Mucosa of gallbladder (tissue), 1 donor: ENCODE data around the gene GRID2. TPM values are rescaled to one million over a fixed set of nuclear protein-coding genes. Genes with fewer than 3 reads are reported as not detected.
A peak's percentile ranks its signal among the peaks of the same experiment; 100 is the strongest.
"Not testable (repeated sequence)": the region's sequence is repeated elsewhere in the genome, so short reads cannot be mapped to it uniquely, and the experiment has no call there.

Experiments
- DNase-seq: peaks from one replicate; pipeline ENCODE4 v3.0.0-alpha.2; 2020; ENCODE audit warnings: low spot score
- total RNA-seq: library from RNA; stranded (reverse); gene quantifications from one replicate; pipeline ENCODE4 v1.2.1, GENCODE V29; 2021
- donor health status: DM: no; HTN: no; CAD: no.

Gene GRID2
- total RNA-seq, 1 donor from 2014 or later, result 0.03 TPM

- DNase-seq, result no peak
Measured at GRCh38 chr4:93670434-93670833, 1366.7 kb downstream of the GRID2 start.

DNA sequence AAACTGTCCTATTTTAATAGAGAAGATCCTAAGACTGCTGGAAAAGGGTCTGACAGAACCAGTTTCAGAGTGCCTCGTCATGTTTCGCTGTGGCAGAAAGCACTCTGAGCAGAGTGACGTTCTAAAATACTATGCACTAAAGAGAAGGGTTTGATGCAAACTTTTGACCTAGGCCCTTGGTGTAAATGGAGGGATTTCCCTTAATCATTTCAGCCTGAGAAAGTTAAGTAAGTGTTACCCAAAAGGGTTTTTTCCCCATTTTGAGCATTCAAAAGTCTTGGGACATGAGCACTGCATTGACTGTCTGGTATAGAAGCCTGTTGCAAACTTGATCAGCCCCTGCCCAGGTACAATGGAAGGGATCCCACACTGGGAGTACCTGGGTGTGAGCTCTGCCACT lies 1367.3 kb downstream of the GRID2 start:
- no peak for DNase-seq

GRCh38 chr4:93676937-93677336 lies 1373.2 kb downstream of the GRID2 start:
- DNase-seq, result not testable (repeated sequence)

DNA sequence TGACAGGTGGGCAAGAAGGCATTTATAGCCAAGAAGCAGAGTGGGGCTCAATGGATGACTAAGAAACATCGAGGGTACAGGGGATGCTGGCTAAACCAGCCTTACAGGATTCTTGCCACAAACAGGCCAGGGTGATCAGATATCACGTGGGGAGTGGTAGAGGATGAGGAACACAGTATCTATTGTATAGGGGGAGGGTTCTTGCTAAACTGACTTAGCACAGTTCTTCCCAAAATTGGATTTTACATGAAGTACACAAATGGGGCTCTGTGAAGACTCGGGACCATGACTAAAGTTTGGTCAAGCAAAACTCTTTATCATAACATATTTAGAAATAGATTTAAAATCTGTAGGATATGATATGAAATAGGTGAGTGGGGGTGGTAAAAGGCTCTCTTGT lies 1380.8 kb downstream of the GRID2 start:
- no peak for DNase-seq

DNA sequence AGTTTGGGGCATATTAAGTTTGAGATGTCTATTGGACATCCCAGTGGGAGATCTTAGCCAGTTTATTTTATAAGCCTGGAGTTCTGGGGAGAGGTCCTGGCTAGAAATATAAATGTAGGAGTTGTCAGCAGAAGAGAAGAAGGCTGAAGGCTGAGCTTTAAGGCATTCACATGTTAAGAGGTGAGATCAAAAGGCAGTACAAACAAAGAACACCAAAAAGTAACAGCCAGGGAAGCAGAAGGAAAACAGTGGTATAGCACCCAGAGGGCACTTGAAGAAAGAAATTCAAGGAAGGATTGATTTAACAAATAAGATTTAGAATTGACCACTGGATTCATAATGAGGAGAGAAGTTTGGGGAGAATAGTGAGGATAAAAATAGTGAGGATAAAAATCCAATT lies 1383.5 kb downstream of the GRID2 start:
- no peak for DNase-seq

DNA sequence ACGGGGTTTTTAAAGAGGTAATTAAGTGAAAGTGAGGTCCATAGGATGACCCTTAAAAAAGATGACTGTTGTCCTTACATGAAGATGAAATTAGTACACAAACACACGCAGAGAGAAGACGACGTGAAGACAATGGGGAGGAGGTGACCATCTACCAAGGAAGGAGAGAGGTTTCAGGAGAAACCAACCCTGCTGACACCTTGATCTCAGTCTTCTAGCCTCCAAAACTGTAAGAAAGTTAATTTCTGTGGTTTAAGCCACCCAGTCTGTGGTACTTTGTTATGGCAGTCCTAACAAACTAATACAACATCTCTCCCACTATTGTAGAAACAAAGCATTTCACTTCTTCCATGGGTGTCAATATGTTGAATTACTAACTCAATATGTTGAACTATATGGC lies 1385.2 kb downstream of the GRID2 start:
- DNase-seq, result no peak

- DNase-seq, result no peak
Measured at GRCh38 chr4:93693141-93693540, 1389.4 kb downstream of the GRID2 start.

DNA sequence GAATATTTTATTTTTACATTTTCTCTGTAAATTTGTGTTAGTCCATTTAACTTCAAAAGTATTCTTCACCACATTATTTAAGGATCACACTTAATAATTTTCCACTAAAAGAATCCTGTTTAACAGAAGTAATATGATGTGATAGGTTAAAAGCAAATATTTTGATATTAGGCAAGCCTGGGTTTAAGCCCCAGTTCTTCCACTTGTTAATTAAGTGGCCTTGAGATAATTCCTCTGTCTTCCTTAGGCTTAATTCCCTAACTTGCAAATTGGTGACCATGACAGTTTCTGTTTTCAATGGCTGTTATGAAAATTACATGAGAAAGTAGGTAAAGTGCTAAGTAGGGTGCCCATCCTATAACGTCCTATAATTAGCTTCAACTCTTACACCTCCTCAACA lies 1394.9 kb downstream of the GRID2 start:
- no peak for DNase-seq

DNA sequence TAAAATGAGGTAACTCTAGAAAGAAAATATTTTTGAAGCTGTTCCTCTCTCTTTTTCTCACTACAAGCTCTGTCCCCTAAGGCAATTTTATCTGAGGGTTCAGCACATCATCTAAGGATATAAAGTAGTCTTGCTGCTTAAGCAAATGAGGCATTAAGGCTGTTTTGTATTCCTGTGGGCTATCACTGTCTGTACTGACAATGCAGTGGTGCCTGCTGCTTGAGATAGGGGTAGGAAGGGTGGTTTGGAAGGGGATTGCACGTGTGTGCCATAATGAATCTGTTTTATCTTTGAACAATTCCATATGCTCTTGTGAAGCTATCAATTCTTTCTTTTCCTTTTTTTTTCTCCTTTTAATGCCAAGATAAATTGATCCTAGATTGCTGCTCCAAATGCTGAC lies 1396.8 kb downstream of the GRID2 start:
- no peak for DNase-seq

DNA sequence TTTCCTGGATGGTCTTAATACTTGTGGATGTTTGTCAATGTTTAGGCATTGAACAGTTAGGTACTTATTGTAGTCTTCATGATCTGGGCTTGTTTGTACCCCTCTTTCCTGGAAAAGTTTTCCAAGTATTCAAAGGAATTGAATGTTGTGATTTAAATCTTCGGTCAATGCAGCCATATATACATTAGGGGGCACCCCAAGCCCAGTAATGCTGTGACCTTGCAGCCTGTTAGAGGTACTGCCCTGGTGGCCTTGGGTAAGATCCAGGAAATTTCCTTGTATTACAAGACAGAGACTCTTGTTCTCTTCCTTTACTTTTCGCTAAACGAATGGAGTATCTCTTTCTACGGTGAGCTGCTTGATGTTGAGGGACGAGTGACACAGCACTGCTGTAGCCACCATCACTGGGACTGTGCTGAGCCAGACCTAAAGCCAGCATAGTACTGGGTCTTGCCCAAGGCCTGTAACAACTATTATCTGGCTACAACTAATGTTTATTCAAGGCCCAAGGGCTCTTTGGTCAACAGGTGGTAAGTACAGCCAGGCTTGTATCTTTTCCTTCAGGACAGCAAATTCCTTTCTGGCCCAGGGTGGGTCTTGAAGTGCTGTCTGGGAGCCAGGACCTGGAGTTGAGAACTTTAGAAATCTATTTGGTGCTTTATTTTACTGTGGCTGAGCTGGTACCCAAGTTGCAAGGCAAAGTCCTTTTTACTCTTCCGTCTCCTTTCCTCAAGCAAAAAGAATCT lies 1406.5 kb downstream of the GRID2 start:
- DNase-seq, result no peak

DNA sequence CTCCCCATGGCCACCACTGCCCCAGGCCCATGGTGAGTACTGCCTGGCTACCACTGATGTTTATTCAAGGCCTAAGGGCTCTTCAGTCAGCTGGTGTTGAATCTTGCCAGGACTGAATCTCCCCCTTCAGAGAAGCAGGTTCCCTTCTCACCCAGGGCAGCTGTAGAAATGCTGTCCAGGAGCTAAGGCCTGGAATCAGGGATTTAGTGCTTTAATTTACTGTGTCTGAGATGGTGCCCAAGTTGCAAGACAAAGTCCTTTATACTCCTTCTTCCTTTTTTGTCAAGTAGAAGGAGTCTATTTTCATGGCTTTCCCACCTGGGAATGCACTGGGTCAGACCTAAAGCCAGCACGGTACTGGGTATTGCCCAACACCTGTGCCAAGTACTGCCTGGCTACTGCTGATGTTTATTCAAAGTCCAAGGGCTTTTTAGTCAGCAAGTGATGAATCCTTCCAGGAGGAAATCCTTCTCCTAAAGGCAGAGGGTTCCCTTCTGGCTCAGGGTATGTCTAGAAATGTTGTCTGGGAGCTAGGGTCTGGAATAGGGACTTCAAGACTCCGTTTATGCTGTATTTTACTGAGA lies 1407.2 kb downstream of the GRID2 start:
- DNase-seq, result peak; percentile 40

DNA sequence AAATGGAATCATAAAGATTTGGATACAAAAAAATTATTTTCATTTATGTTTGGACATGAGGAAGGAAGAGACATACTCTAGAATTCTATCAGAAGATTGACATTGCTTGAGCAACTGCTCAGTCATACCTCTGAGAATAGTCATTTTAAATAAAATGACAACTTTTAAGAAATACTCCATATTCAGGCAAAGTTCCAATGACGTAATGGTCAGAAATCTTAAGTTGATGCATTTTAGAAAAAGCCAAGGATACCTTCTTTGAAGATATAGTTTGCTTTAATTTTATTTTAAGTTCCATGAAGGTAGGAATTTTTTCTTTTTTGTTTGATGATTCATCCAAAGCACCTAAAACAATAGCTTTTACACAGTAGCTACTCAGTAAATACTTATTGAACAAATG lies 1414.5 kb downstream of the GRID2 start:
- no peak for DNase-seq

GRCh38 chr4:93719552-93719951 lies 1415.8 kb downstream of the GRID2 start:
- DNase-seq, result no peak

- DNase-seq, result no peak
Measured at GRCh38 chr4:93722446-93722845, 1418.7 kb downstream of the GRID2 start.

GRCh38 chr4:93730251-93730650 lies 1426.5 kb downstream of the GRID2 start:
- no peak for DNase-seq

GRCh38 chr4:93730760-93731159 lies 1427.0 kb downstream of the GRID2 start:
- no peak for DNase-seq

DNA sequence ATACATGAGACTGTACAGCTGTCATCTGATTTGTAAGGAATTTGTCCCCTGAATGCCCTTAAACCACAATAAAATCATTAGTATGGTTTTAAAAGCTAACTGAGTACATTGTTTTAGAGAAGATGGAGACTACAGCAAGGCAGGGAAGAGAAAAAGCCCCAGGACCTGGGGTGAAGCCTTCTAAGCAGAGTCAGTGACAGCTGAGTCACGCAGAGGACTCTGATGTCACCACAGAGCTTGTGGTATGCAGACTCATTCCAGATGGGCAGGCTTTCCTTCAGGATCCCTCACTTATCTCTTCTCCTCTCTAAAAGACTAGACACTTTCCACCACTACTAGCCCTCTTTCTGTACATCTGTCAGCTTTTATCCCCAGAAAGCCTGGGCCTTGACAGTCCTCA lies 1427.7 kb downstream of the GRID2 start:
- no peak for DNase-seq

- no peak for DNase-seq
Measured at GRCh38 chr4:93732509-93732908, 1428.7 kb downstream of the GRID2 start.

- DNase-seq, result no peak
Measured at GRCh38 chr4:93740890-93741289, 1437.1 kb downstream of the GRID2 start.

DNA sequence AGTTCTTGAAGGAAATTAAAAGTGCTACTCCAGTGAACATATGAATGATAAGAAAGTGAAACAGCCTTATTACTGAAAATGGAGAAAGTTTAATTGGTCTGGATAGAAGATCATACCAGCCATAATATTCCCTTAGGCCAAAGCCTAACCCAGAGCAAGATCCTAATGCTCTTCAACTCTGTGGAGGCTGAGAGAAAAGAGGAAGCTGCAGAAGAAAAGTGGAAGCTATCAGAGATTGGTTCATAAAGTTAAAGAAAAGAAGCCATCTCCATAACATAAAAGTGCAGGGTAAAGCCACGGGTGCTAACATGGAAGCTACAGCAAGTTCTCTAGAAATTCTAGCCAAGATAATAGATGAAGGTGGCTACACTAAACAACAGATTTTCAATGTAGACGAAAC lies 1439.3 kb downstream of the GRID2 start:
- DNase-seq, result no peak

GRCh38 chr4:93743635-93744034 lies 1439.9 kb downstream of the GRID2 start:
- no peak for DNase-seq

DNA sequence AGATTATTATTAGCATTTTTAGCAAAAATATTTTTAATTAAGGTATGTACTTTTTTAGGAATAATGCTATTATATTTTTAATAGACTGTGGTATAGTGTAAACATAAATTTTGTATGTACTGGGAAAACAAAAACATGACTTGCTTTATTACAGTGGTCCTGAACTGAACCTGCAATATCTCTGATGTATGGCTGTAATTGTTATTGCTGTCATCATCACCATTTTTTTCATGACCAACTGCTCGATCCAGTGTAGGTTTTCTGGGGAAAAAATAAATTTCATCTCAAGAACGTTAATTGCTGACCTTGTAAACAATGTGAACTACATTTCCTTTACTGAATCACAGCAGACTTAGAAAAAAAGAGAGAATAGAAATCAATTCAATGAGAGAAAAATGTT lies 1441.2 kb downstream of the GRID2 start:
- no peak for DNase-seq

DNA sequence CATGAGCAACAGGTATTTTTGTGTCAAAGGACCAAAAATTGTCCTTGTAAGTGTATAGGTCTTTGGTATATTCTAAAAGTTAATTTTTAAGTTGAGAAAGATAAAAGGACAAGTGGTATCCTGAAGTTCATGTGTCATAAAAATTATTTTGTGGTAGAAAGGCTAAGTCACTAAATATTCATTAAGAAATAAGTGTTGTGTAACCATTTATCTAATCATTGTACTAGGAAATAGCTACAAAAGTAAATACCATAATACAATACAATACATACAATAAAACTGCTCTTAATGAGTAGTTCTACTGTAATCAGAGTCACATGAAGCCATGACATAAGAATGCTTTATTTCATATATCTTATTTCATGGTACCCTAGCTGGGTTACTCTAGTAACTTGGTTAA lies 1442.3 kb downstream of the GRID2 start:
- no peak for DNase-seq

DNA sequence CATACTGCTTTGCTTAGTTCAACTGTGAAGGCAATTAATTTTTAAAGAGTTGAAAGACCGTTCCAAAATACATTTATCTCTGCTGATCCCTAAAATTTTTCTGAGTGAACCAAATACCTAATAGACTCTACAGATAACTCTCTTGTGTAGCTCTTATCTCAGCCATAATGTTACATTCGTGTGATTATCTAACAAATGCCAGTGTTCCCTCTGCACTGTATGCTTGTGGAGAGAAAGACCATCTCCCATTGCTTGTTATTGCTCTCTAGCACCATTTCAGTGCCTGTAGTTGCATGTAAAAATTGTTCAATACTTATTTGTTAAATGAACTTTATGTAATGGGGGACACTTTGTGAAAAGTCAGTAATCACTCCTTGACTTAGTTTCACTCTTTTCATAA lies 1443.5 kb downstream of the GRID2 start:
- DNase-seq, result no peak
